Measurements from ENCODE around the gene SH3PXD2A. TPM values are rescaled to one million over a fixed set of nuclear protein-coding genes. Genes with fewer than 3 reads are reported as not detected.

SH3PXD2A gene
- total RNA-seq, 1 donor from 2014 or later, result 2.3 TPM

GRCh38 chr10:103597003-103597402 lies 258.4 kb downstream of the SH3PXD2A start:
- no peak overlapping the region for H3K27ac ChIP-seq
- no peak overlapping the region for H3K9ac ChIP-seq
- no peak overlapping the region for H3K4me2 ChIP-seq
- H3K27me3 ChIP-seq, result no peaks in the 10 kb centered on the region
- no peak overlapping the region for H2AFZ ChIP-seq (replicated peaks)
- no peaks in the 10 kb centered on the region for H3K4me1 ChIP-seq
- no peak overlapping the region for H3K4me3 ChIP-seq
- H3F3A ChIP-seq (ENCODE audit: low read depth), result no peaks in the 10 kb centered on the region
- H3K36me3 ChIP-seq, result no peaks in the 10 kb centered on the region
- no peak overlapping the region for H3K27ac Mint-ChIP-seq
- H3K4me1 Mint-ChIP-seq, result peaks cover 4% of the 10 kb centered on the region
- no peaks in the 10 kb centered on the region for H3K9me3 Mint-ChIP-seq
- H3K4me3 Mint-ChIP-seq, result no peak overlapping the region
- TF ChIP-seq EZH2phosphoT487 (IDR thresholded peaks at IDR 0.05), result no peak
- TF ChIP-seq EZH2 (IDR thresholded peaks at IDR 0.05), result no peak
- TF ChIP-seq CTCF (IDR thresholded peaks at IDR 0.05), result no peak
- H3K79me2 ChIP-seq (ENCODE audit: low read depth), result no peaks in the 10 kb centered on the region
- H3K36me3 Mint-ChIP-seq, result no peaks in the 10 kb centered on the region
- no peak for DNase-seq (ENCODE audit: low spot score)
- no peaks in the 10 kb centered on the region for H3K9me3 ChIP-seq (ENCODE audit: low read depth)
- no peaks in the 10 kb centered on the region for H4K20me1 ChIP-seq (ENCODE audit: low read depth)
- peaks cover 3% of the 10 kb centered on the region for H3K27me3 Mint-ChIP-seq (ENCODE audit: insufficient read depth, low read depth)

GRCh38 chr10:103595933-103596726 lies 259.2 kb downstream of the SH3PXD2A start:
- Histone ChIP-seq H3K36me3 (no peaks in the 10 kb centered on the region), H3K4me2 (no peak overlapping the region), H2AFZ (replicated peaks) (no peak overlapping the region), H3K9ac (no peak overlapping the region), H4K20me1 (ENCODE audit: low read depth) (no peaks in the 10 kb centered on the region), H3K79me2 (ENCODE audit: low read depth) (no peaks in the 10 kb centered on the region), H3F3A (ENCODE audit: low read depth) (no peaks in the 10 kb centered on the region), H3K27ac (no peak overlapping the region), H3K9me3 (ENCODE audit: low read depth) (no peaks in the 10 kb centered on the region), H3K4me3 (no peak overlapping the region), H3K27me3 (no peaks in the 10 kb centered on the region), H3K4me1 (no peaks in the 10 kb centered on the region)
- TF ChIP-seq EZH2phosphoT487 (IDR thresholded peaks at IDR 0.05), result no peak
- no peak for TF ChIP-seq EZH2 (IDR thresholded peaks at IDR 0.05)
- no peak for TF ChIP-seq CTCF (IDR thresholded peaks at IDR 0.05)
- H3K27ac Mint-ChIP-seq, result no peak overlapping the region
- no peak overlapping the region for H3K4me3 Mint-ChIP-seq
- H3K36me3 Mint-ChIP-seq, result no peaks in the 10 kb centered on the region
- peaks cover 3% of the 10 kb centered on the region for H3K27me3 Mint-ChIP-seq (ENCODE audit: insufficient read depth, low read depth)
- no peak for DNase-seq (ENCODE audit: low spot score)
- H3K9me3 Mint-ChIP-seq, result no peaks in the 10 kb centered on the region
- H3K4me1 Mint-ChIP-seq, result peaks cover 4% of the 10 kb centered on the region

- Histone ChIP-seq H3K9ac (no peak overlapping the region), H3K27me3 (no peaks in the 10 kb centered on the region), H3K4me3 (no peak overlapping the region), H2AFZ (replicated peaks) (no peak overlapping the region), H3K4me1 (no peaks in the 10 kb centered on the region), H3K27ac (no peak overlapping the region), H3K4me2 (no peak overlapping the region), H3K36me3 (no peaks in the 10 kb centered on the region), H3K9me3 (ENCODE audit: low read depth) (no peaks in the 10 kb centered on the region), H3F3A (ENCODE audit: low read depth) (no peaks in the 10 kb centered on the region), H3K79me2 (ENCODE audit: low read depth) (no peaks in the 10 kb centered on the region), H4K20me1 (ENCODE audit: low read depth) (no peaks in the 10 kb centered on the region)
- Mint-ChIP-seq H3K9me3 (no peaks in the 10 kb centered on the region), H3K4me3 (no peak overlapping the region), H3K27me3 (ENCODE audit: insufficient read depth, low read depth) (peaks cover 3% of the 10 kb centered on the region), H3K36me3 (peaks cover 3% of the 10 kb centered on the region), H3K4me1 (no peaks in the 10 kb centered on the region), H3K27ac (no peak overlapping the region)
- TF ChIP-seq CTCF (IDR thresholded peaks at IDR 0.05) (no peak), EZH2phosphoT487 (IDR thresholded peaks at IDR 0.05) (no peak), EZH2 (IDR thresholded peaks at IDR 0.05) (no peak)
- DNase-seq (ENCODE audit: low spot score), result no peak
These were observed 262.3 kb downstream of the SH3PXD2A start for GRCh38 chr10:103593022-103593570.

Data from neural progenitor cell (in vitro differentiated cells).